PFSK-1 (cell line): ENCODE measurements around the gene DERA.

Experiments used
- FOXP2 ChIP-seq: optimal IDR thresholded peaks from 2 replicates; pipeline ENCODE3; 2011; ENCODE audit warnings: borderline replicate concordance, control low read depth, inconsistent platforms; ENCODE audit not compliant: insufficient read depth; ENCODE audit errors: extremely low read length, extremely low read depth
- POLR2AphosphoS5 ChIP-seq: IDR thresholded peaks from 2 replicates; pipeline ENCODE4 v1.6.1; 2012; ENCODE audit warnings: low read depth, mild to moderate bottlenecking, control low read depth, low read length, moderate library complexity
- SIN3A ChIP-seq: IDR thresholded peaks from 2 replicates; pipeline ENCODE4 v1.6.1; 2012; ENCODE audit warnings: mild to moderate bottlenecking, low read length, moderate library complexity, borderline replicate concordance; ENCODE audit not compliant: insufficient read depth
- TAF1 ChIP-seq: IDR thresholded peaks from 2 replicates; pipeline ENCODE4 v1.6.1; 2012; ENCODE audit warnings: low read length, control low read depth, borderline replicate concordance; ENCODE audit not compliant: insufficient read depth
- TF ChIP-seq, protein P1 (sequence below), 2 experiments: IDR thresholded peaks; 2 replicates each; pipeline versions ENCODE4 v1.6.1 to v1.8.0; 2011 to 2012; ENCODE audit warnings: low read depth in 2 of 2, low read length in 2 of 2, control low read depth in 1 of 2, inconsistent platforms in 1 of 2, mild to moderate bottlenecking in 1 of 2, moderate library complexity in 1 of 2; ENCODE audit not compliant: insufficient read depth in 1 of 2

The DERA gene

GRCh38 chr12:15883536-15883935, 27.6 kb upstream of the DERA start:
- TF ChIP-seq SIN3A (no peak), TAF1 (no peak), FOXP2 (no peak), POLR2AphosphoS5 (no peak)
- TF ChIP-seq, protein P1, sequence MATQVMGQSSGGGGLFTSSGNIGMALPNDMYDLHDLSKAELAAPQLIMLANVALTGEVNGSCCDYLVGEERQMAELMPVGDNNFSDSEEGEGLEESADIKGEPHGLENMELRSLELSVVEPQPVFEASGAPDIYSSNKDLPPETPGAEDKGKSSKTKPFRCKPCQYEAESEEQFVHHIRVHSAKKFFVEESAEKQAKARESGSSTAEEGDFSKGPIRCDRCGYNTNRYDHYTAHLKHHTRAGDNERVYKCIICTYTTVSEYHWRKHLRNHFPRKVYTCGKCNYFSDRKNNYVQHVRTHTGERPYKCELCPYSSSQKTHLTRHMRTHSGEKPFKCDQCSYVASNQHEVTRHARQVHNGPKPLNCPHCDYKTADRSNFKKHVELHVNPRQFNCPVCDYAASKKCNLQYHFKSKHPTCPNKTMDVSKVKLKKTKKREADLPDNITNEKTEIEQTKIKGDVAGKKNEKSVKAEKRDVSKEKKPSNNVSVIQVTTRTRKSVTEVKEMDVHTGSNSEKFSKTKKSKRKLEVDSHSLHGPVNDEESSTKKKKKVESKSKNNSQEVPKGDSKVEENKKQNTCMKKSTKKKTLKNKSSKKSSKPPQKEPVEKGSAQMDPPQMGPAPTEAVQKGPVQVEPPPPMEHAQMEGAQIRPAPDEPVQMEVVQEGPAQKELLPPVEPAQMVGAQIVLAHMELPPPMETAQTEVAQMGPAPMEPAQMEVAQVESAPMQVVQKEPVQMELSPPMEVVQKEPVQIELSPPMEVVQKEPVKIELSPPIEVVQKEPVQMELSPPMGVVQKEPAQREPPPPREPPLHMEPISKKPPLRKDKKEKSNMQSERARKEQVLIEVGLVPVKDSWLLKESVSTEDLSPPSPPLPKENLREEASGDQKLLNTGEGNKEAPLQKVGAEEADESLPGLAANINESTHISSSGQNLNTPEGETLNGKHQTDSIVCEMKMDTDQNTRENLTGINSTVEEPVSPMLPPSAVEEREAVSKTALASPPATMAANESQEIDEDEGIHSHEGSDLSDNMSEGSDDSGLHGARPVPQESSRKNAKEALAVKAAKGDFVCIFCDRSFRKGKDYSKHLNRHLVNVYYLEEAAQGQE (IDR thresholded peaks at IDR 0.05; ENCODE audit: insufficient read depth in 1 of 2, low read depth in 2 of 2, low read length in 2 of 2): no peak

GRCh38 chr12:15886372-15887042, 24.6 kb upstream of the DERA start:
- no peak for TF ChIP-seq TAF1
- no peak for TF ChIP-seq FOXP2
- TF ChIP-seq, protein P1 (IDR thresholded peaks at IDR 0.05; ENCODE audit: insufficient read depth in 1 of 2, low read depth in 2 of 2, low read length in 2 of 2): no peak
- no peak for TF ChIP-seq SIN3A
- TF ChIP-seq POLR2AphosphoS5: no peak

DNA sequence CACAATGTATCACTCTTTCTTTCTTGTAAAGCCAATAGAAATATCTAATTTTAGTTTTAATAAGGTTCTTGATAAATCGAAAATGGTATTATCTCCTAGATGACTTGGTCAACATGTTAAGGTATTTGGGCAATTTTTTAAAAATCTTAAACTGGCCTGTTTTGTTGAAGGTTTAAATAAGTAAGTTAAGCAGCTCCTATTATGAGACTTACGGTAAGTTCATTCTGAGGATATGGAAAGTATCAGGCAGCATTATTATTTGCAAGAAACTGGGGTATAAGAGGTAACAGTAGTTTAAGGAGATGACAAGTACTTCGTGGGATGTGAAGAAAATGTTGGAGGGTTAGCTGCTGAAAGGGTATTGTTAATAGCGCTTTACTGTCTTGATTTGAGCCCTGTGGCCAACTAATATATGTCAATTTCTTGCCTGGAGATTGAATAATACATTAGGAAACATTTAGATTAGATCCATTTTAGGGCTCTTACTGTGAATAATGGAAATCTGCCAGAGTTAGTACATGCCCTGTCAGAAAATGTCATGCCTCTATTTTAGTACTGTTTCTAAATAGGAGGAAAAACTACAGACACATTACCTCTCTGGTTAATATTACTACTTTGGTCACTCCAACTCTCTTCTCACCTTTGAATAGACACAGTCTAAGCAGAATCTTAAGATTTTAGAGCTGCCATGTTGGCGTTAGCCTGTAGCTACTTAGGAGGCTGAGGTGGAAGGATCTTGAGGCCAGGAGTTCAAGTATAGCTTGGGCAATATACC, 23.9 kb upstream of the DERA start:
- TF ChIP-seq SIN3A: no peak
- TF ChIP-seq, protein P1 (IDR thresholded peaks at IDR 0.05; ENCODE audit: insufficient read depth in 1 of 2, low read depth in 2 of 2, low read length in 2 of 2): no peak
- no peak for TF ChIP-seq FOXP2
- TF ChIP-seq POLR2AphosphoS5: no peak
- no peak for TF ChIP-seq TAF1

DNA sequence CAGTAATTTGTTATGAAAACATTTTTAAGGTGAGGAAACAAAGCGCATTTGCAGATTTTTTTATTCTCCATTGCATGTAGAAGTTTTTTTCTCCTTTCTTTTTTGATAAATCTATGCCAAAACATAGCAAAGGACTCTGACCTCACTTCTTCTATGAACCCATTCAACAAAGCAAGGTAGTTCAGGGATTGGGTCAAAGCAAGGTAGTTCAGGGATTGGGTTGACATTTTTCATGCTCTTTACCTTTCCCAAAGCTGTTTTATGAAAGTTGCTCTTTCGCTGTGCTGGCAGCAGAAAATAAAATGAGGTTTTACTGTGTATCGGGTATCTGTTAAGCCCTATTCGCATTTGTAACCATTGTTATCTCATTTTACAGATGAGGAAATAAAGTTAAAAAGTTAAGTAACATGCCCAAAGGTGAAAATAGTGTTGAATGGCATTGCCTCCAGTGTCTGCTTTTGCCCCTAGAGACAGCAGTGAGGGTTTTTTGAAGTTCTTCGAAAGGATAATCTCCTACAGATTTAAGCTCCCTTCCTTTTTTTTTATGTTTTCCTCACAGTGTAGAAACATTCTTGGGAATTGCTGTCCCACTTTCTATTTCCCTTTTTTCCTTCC, 18.4 kb upstream of the DERA start:
- no peak for TF ChIP-seq SIN3A
- TF ChIP-seq, protein P1 (IDR thresholded peaks at IDR 0.05; ENCODE audit: insufficient read depth in 1 of 2, low read depth in 2 of 2, low read length in 2 of 2): no peak
- TF ChIP-seq FOXP2: no peak
- TF ChIP-seq TAF1: no peak
- TF ChIP-seq POLR2AphosphoS5: no peak
